ENCODE data around the gene LILRA5. TPM values are rescaled to one million over a fixed set of nuclear protein-coding genes. Genes with fewer than 3 reads are reported as not detected.

LILRA5 gene
- total RNA-seq, 1 experiment from 2014 or later = not detected

Small RNAs within 50 kb of the gene (microRNA-seq; reads per million reads assigned to microRNA genes)
- not detected for gene MIR4752 (ENCODE audit: borderline number of aligned reads)

Other genes with a start within 250 kb of the LILRA5 start
- not detected for gene VSTM1, start 249.3 kb downstream of the LILRA5 start, total RNA-seq (2021; ENCODE audit: unreplicated experiment)
- gene TARM1, start 231.8 kb downstream of the LILRA5 start, total RNA-seq (2021; ENCODE audit: unreplicated experiment) = not detected
- 0.59 TPM for gene OSCAR, start 212.4 kb downstream of the LILRA5 start, total RNA-seq (2021; ENCODE audit: unreplicated experiment)
- 149 TPM for gene NDUFA3, start 210.3 kb downstream of the LILRA5 start, total RNA-seq (2021; ENCODE audit: unreplicated experiment)
- gene TFPT, start 197.5 kb downstream of the LILRA5 start, total RNA-seq (2021; ENCODE audit: unreplicated experiment) = 7.1 TPM
- 99.0 TPM for gene PRPF31, start 197.4 kb downstream of the LILRA5 start, total RNA-seq (2021; ENCODE audit: unreplicated experiment)
- 76.7 TPM for gene CNOT3, start 175.4 kb downstream of the LILRA5 start, total RNA-seq (2021; ENCODE audit: unreplicated experiment)
- gene LENG1, start 153.4 kb downstream of the LILRA5 start, total RNA-seq (2021; ENCODE audit: unreplicated experiment) = 7.6 TPM
- 60.3 TPM for gene TMC4, start 140.0 kb downstream of the LILRA5 start, total RNA-seq (2021; ENCODE audit: unreplicated experiment)
- 113 TPM for gene MBOAT7, start 123.6 kb downstream of the LILRA5 start, total RNA-seq (2021; ENCODE audit: unreplicated experiment)
- 99.9 TPM for gene TSEN34, start 121.9 kb downstream of the LILRA5 start, total RNA-seq (2021; ENCODE audit: unreplicated experiment)
- gene RPS9, start 112.3 kb downstream of the LILRA5 start, total RNA-seq (2021; ENCODE audit: unreplicated experiment) = 1,666 TPM
- gene LILRB3, start 90.2 kb downstream of the LILRA5 start, total RNA-seq (2021; ENCODE audit: unreplicated experiment) = 0.12 TPM
- gene LILRA6, start 70.4 kb downstream of the LILRA5 start, total RNA-seq (2021; ENCODE audit: unreplicated experiment) = not detected
- gene LILRB5, start 55.9 kb downstream of the LILRA5 start, total RNA-seq (2021; ENCODE audit: unreplicated experiment) = not detected
- not detected for gene LILRB2, start 32.1 kb downstream of the LILRA5 start, total RNA-seq (2021; ENCODE audit: unreplicated experiment)
- gene LILRA4, start 26.0 kb upstream of the LILRA5 start, total RNA-seq (2021; ENCODE audit: unreplicated experiment) = not detected
- 0.89 TPM for gene LAIR1, start 51.8 kb upstream of the LILRA5 start, total RNA-seq (2021; ENCODE audit: unreplicated experiment)
- gene TTYH1, start 102.3 kb upstream of the LILRA5 start, total RNA-seq (2021; ENCODE audit: unreplicated experiment) = 0.37 TPM
- 196 TPM for gene LENG8, start 136.0 kb upstream of the LILRA5 start, total RNA-seq (2021; ENCODE audit: unreplicated experiment)
- 9.0 TPM for gene LENG9, start 150.6 kb upstream of the LILRA5 start, total RNA-seq (2021; ENCODE audit: unreplicated experiment)
- 0.64 TPM for gene CDC42EP5, start 160.1 kb upstream of the LILRA5 start, total RNA-seq (2021; ENCODE audit: unreplicated experiment)
- gene LAIR2, start 189.7 kb upstream of the LILRA5 start, total RNA-seq (2021; ENCODE audit: unreplicated experiment) = not detected